Activated CD8-positive, alpha-beta T cell treated with anti-CD3 and anti-CD28 coated beads for 36 hours (primary cell): Measurements from ENCODE around the gene PON3. TPM values are rescaled to one million over a fixed set of nuclear protein-coding genes. Genes with fewer than 3 reads are reported as not detected.

ENCODE experiments used
- ATAC-seq: fragments of 200-7000 bp; cut with Tn5 transposase; one replicate; pipeline ENCODE4 v1.10.0; 2021; ENCODE audit warnings: mild to moderate bottlenecking, moderate library complexity
- CTCF ChIA-PET: fragments of 350-600 bp; sonication (Branson Sonifier 250); formaldehyde crosslinking; loops from one replicate; lab custom pipeline; 2021; ENCODE audit warnings: antibody characterized with exemption; lab: Charles Lee
- POLR2A ChIA-PET: fragments of 350-600 bp; sonication (Branson Sonifier 250); formaldehyde crosslinking; loops from one replicate; lab custom pipeline; 2021; ENCODE audit warnings: antibody characterized with exemption; lab: Charles Lee
- DNase-seq: peaks from one replicate; pipeline ENCODE4 v3.0.0-alpha.2; 2020
- H3K27ac Mint-ChIP-seq: one replicate; pipeline ENCODE4 v1.8.0; 2021; ENCODE audit warnings: mild to moderate bottlenecking, mixed read lengths
- H3K27me3 Mint-ChIP-seq: one replicate; pipeline ENCODE4 v1.8.0; 2021; ENCODE audit warnings: mixed read lengths
- H3K36me3 Mint-ChIP-seq: one replicate; pipeline ENCODE4 v1.8.0; 2021; ENCODE audit warnings: low read depth, mixed read lengths
- H3K4me1 Mint-ChIP-seq: one replicate; pipeline ENCODE4 v1.8.0; 2021; ENCODE audit warnings: low read depth, mixed read lengths
- H3K4me3 Mint-ChIP-seq: one replicate; pipeline ENCODE4 v1.8.0; 2021; ENCODE audit warnings: mild to moderate bottlenecking, moderate library complexity, mixed read lengths
- H3K9me3 Mint-ChIP-seq: one replicate; pipeline ENCODE4 v1.8.0; 2021; ENCODE audit warnings: mixed read lengths
- CTCF ChIP-seq: fragments of 200-600 bp; IDR thresholded peaks from one replicate; pipeline ENCODE4 v1.8.0; 2022; ENCODE audit warnings: antibody characterized with exemption, mild to moderate bottlenecking
- intact Hi-C: fragments of 100-400 bp; cut with micrococcal nuclease; formaldehyde crosslinking; loops from one replicate; pipeline ENCODE4 v1.10.0; 2022
- total RNA-seq, 2 experiments: library from RNA; stranded (reverse); gene quantifications; one replicate each; pipeline ENCODE4 v1.2.3, GENCODE V29; 2021

Gene PON3
- total RNA-seq, 2 experiments from 2014 or later = not detected

- H3K27ac Mint-ChIP-seq = no peak overlapping the region
- H3K4me1 Mint-ChIP-seq = no peaks in the 10 kb centered on the region
- H3K4me3 Mint-ChIP-seq = no peak overlapping the region
- ATAC-seq (no peak), DNase-seq (no peak)
- TF ChIP-seq CTCF = no peak
- H3K9me3 Mint-ChIP-seq = no peaks in the 10 kb centered on the region
- ChIA-PET POLR2A (no interaction called here), CTCF (no interaction called here)
- no peaks in the 10 kb centered on the region for H3K36me3 Mint-ChIP-seq
- peaks cover 7% of the 10 kb centered on the region for H3K27me3 Mint-ChIP-seq
- intact Hi-C loops = no loop called here
These were observed 38.6 kb downstream of the PON3 start for GRCh38 chr7:95357623-95358022.

GRCh38 chr7:95342642-95343307 is 53.4 kb downstream of the PON3 start:
- CTCF ChIA-PET = no interaction called here
- DNase-seq (no peak), ATAC-seq (no peak)
- H3K9me3 Mint-ChIP-seq = no peaks in the 10 kb centered on the region
- H3K4me3 Mint-ChIP-seq = no peak overlapping the region
- H3K27ac Mint-ChIP-seq = no peak overlapping the region
- no peaks in the 10 kb centered on the region for H3K36me3 Mint-ChIP-seq
- POLR2A ChIA-PET = no interaction called here
- no peak for TF ChIP-seq CTCF
- H3K4me1 Mint-ChIP-seq = no peaks in the 10 kb centered on the region
- peaks cover 1% of the 10 kb centered on the region for H3K27me3 Mint-ChIP-seq
- intact Hi-C loops = no loop called here

- no peaks in the 10 kb centered on the region for H3K9me3 Mint-ChIP-seq
- no peak overlapping the region for H3K4me3 Mint-ChIP-seq
- intact Hi-C loops = no loop called here
- TF ChIP-seq CTCF = no peak
- no peak for DNase-seq
- H3K27me3 Mint-ChIP-seq = no peaks in the 10 kb centered on the region
- no peaks in the 10 kb centered on the region for H3K4me1 Mint-ChIP-seq
- ATAC-seq = no peak
- ChIA-PET POLR2A (no interaction called here), CTCF (no interaction called here)
- H3K27ac Mint-ChIP-seq = no peak overlapping the region
- no peaks in the 10 kb centered on the region for H3K36me3 Mint-ChIP-seq
These were observed 54.1 kb downstream of the PON3 start for GRCh38 chr7:95342029-95342428.

- Mint-ChIP-seq H3K4me1 (no peaks in the 10 kb centered on the region), H3K36me3 (no peaks in the 10 kb centered on the region), H3K27ac (no peak overlapping the region), H3K4me3 (no peak overlapping the region), H3K27me3 (no peaks in the 10 kb centered on the region), H3K9me3 (no peaks in the 10 kb centered on the region)
- CTCF ChIA-PET = no interaction called here
- intact Hi-C loops = no loop called here
- no peak for DNase-seq
- TF ChIP-seq CTCF = no peak
- POLR2A ChIA-PET = no interaction called here
- ATAC-seq = no peak
These were observed 55.7 kb downstream of the PON3 start for GRCh38 chr7:95340491-95340890.

GRCh38 chr7:95338832-95339231 is 57.3 kb downstream of the PON3 start:
- H3K27ac Mint-ChIP-seq = no peak overlapping the region
- intact Hi-C loops = no loop called here
- no peak for ATAC-seq

More at GRCh38 chr7:95338832-95339231, 57.3 kb downstream of the PON3 start:
- no peak for DNase-seq
- no peak overlapping the region for H3K4me3 Mint-ChIP-seq
- CTCF ChIA-PET = no interaction called here
- POLR2A ChIA-PET = no interaction called here
- H3K36me3 Mint-ChIP-seq = no peaks in the 10 kb centered on the region
- no peaks in the 10 kb centered on the region for H3K9me3 Mint-ChIP-seq
- H3K27me3 Mint-ChIP-seq = no peaks in the 10 kb centered on the region
- TF ChIP-seq CTCF = no peak
- H3K4me1 Mint-ChIP-seq = no peaks in the 10 kb centered on the region
